HL-60 (cell line): ENCODE data around the gene SMAD5.

Experiments
- DNase-seq, 2 experiments: peaks; one replicate each; pipeline ENCODE4 v3.0.0-alpha.2; 2010 to 2020; ENCODE audit warnings: low read depth in 1 of 2, low spot score in 1 of 2
- H3K27ac ChIP-seq: fragments of 250-450 bp; sonication (Bioruptor Pico); replicated peaks from 2 replicates; pipeline ENCODE4 v1.5.1; 2020; ENCODE audit warnings: mild to moderate bottlenecking, moderate library complexity
- H3K27me3 ChIP-seq: fragments of 250-450 bp; sonication (Bioruptor Pico); 2 replicates; pipeline ENCODE4 v1.5.1; 2021; ENCODE audit warnings: mild to moderate bottlenecking, moderate library complexity; ENCODE audit not compliant: insufficient read depth, poor library complexity, severe bottlenecking
- H3K4me3 ChIP-seq: replicated peaks from 2 replicates; pipeline ENCODE4 v1.5.1; 2011; ENCODE audit warnings: mild to moderate bottlenecking, control low read depth, low read length; ENCODE audit not compliant: insufficient read depth
- GABPA ChIP-seq: IDR thresholded peaks from 2 replicates; pipeline ENCODE4 v1.6.1; 2012; ENCODE audit warnings: low read depth
- POLR2AphosphoS5 ChIP-seq: IDR thresholded peaks from 2 replicates; pipeline ENCODE4 v1.6.1; 2012; ENCODE audit warnings: low read depth
- SPI1 ChIP-seq: IDR thresholded peaks from 2 replicates; pipeline ENCODE4 v1.6.1; 2012; ENCODE audit warnings: low read depth, mild to moderate bottlenecking, borderline replicate concordance
- TF ChIP-seq, protein P1 (sequence below): IDR thresholded peaks from one replicate; pipeline ENCODE4 v1.5.1; 2011; ENCODE audit warnings: low read length, control low read depth, inconsistent platforms; ENCODE audit not compliant: insufficient read depth
- TF ChIP-seq, protein P2 (sequence below): IDR thresholded peaks from 2 replicates; pipeline ENCODE4 v1.6.1; 2012; ENCODE audit warnings: low read depth; ENCODE audit not compliant: insufficient replicate concordance

Gene SMAD5

DNA sequence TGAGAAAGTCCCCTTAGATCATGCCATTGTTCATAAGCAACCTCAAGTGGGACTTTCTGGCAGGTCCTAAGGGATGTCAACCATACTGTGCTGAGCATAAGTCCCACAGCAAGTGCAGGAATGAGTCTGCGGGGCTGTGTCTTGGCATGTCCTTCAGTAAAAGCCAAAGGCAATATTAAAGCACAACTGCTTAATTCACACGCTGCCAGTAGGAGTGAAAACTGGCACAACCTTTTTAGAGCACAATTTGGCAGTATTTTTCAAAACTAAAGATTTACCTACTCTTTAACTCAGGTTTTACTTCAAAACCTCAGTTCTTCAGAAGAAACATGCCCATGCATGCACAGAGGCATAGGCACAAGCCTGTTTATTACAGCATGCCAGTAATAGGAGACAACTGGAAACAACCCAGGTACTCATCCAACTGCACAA, 24.4 kb upstream of the SMAD5 start:
- DNase-seq: no peak
- TF ChIP-seq, protein P1, sequence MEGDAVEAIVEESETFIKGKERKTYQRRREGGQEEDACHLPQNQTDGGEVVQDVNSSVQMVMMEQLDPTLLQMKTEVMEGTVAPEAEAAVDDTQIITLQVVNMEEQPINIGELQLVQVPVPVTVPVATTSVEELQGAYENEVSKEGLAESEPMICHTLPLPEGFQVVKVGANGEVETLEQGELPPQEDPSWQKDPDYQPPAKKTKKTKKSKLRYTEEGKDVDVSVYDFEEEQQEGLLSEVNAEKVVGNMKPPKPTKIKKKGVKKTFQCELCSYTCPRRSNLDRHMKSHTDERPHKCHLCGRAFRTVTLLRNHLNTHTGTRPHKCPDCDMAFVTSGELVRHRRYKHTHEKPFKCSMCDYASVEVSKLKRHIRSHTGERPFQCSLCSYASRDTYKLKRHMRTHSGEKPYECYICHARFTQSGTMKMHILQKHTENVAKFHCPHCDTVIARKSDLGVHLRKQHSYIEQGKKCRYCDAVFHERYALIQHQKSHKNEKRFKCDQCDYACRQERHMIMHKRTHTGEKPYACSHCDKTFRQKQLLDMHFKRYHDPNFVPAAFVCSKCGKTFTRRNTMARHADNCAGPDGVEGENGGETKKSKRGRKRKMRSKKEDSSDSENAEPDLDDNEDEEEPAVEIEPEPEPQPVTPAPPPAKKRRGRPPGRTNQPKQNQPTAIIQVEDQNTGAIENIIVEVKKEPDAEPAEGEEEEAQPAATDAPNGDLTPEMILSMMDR: no peak
- TF ChIP-seq GABPA: no peak
- no peak for TF ChIP-seq SPI1
- no peak for TF ChIP-seq POLR2AphosphoS5
- TF ChIP-seq, protein P2, sequence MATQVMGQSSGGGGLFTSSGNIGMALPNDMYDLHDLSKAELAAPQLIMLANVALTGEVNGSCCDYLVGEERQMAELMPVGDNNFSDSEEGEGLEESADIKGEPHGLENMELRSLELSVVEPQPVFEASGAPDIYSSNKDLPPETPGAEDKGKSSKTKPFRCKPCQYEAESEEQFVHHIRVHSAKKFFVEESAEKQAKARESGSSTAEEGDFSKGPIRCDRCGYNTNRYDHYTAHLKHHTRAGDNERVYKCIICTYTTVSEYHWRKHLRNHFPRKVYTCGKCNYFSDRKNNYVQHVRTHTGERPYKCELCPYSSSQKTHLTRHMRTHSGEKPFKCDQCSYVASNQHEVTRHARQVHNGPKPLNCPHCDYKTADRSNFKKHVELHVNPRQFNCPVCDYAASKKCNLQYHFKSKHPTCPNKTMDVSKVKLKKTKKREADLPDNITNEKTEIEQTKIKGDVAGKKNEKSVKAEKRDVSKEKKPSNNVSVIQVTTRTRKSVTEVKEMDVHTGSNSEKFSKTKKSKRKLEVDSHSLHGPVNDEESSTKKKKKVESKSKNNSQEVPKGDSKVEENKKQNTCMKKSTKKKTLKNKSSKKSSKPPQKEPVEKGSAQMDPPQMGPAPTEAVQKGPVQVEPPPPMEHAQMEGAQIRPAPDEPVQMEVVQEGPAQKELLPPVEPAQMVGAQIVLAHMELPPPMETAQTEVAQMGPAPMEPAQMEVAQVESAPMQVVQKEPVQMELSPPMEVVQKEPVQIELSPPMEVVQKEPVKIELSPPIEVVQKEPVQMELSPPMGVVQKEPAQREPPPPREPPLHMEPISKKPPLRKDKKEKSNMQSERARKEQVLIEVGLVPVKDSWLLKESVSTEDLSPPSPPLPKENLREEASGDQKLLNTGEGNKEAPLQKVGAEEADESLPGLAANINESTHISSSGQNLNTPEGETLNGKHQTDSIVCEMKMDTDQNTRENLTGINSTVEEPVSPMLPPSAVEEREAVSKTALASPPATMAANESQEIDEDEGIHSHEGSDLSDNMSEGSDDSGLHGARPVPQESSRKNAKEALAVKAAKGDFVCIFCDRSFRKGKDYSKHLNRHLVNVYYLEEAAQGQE: no peak
- H3K4me3 ChIP-seq: no peak overlapping the region
- no peak overlapping the region for H3K27ac ChIP-seq
- no peaks in the 10 kb centered on the region for H3K27me3 ChIP-seq

DNA sequence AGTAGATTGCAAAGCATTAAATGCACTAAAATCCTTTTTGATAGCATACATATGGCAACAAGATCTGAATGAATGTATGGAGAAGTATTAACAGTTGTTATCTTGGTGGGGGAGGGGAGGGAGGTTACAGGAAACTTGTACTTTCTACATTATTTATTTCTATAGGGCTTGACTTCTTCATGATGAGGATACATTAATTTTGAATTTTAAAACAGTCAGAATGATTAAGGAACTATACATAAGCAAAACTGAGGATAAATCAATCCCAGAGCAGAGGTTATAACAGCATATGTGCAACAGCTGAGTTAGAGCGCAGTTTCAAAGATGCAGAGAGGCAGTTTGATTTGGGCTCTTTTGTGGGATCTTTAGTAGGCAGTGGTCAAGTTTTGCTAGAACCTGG, 23.9 kb upstream of the SMAD5 start:
- Histone ChIP-seq H3K27ac (no peak overlapping the region), H3K4me3 (no peak overlapping the region), H3K27me3 (no peaks in the 10 kb centered on the region)
- TF ChIP-seq SPI1 (no peak), GABPA (no peak), POLR2AphosphoS5 (no peak)
- TF ChIP-seq, protein P2: no peak
- TF ChIP-seq, protein P1: no peak
- no peak for DNase-seq

DNA sequence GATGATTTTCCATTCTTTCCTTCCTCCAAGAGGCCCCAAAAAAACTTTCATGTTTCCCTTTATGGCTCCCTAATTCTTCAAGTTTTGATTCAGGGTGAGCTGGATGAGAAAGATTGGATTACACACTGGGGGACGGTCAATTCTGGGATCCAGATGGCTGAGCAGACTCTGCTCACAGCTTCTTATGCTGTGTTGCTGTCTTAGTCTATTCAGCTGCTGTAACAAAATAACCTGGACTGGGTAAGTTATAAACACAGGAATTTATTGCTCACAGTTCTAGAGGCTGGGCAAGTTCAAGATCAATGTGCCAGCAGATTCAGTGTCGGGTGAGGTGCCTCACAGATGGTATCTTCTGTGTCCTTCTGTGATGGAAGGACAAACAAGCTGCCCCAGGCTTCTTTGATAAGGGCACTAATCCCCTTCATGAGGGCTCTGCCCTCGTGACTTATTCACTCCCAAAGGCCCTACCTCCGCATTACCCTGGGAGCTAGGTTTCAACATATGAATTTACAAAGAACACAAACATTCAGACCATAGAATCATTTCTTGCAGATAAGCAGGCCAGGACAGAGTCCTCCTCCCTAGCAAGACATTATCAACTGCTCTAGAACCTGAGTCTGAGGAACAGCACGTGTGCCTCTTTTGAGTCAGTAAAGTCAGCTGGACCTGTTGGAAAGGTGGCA, 23.1 kb upstream of the SMAD5 start:
- no peaks in the 10 kb centered on the region for H3K27me3 ChIP-seq
- no peak overlapping the region for H3K27ac ChIP-seq
- TF ChIP-seq SPI1 (no peak), POLR2AphosphoS5 (no peak), GABPA (no peak)
- TF ChIP-seq, protein P1: no peak
- DNase-seq: no peak
- no peak overlapping the region for H3K4me3 ChIP-seq

DNA sequence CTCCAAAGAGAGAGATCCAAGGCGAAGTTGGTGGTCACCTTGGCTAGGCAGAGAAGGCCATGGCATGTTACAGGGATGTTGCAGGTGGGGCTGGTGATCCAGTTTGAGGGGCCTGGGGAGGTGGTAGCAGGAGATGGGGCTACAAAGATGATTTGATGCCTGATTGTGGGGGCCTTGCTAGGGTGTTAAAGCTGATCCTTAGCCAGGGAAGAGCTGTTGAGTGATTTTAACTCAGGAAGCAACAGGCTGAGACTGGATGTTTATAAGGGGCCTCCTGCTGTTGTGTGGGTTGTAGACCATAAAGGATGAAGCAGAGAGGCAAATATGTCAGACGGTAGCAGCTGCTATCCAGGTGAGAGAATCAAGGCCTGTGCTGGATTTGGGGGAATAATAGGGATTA, 19.0 kb upstream of the SMAD5 start:
- TF ChIP-seq POLR2AphosphoS5 (no peak), GABPA (no peak), SPI1 (no peak)
- TF ChIP-seq, protein P2: no peak
- TF ChIP-seq, protein P1: no peak
- Histone ChIP-seq H3K27me3 (no peaks in the 10 kb centered on the region), H3K4me3 (no peak overlapping the region), H3K27ac (no peak overlapping the region)
- no peak for DNase-seq
